OCI-LY3 (cell line): ENCODE data around the gene ARID1B.

Experiments
- H2AFZ ChIP-seq: fragments of 200-600, 300-600 bp; shearing (Covaris generic); 2 replicates; pipeline ENCODE4 v1.6.0; 2014; ENCODE audit warnings: antibody characterized with exemption, low read depth, low read length
- H3K27ac ChIP-seq: fragments of 200-600, 300-600 bp; sonication (generic); 2 replicates; pipeline ENCODE4 v1.5.1; 2014; ENCODE audit warnings: mild to moderate bottlenecking, low read length, moderate library complexity, mixed read lengths
- H3K27me3 ChIP-seq: fragments of 200-600, 300-600 bp; sonication (generic); 2 replicates; pipeline ENCODE4 v1.6.1; 2014; ENCODE audit warnings: low read depth, low read length, mixed read lengths
- H3K36me3 ChIP-seq: fragments of 200-600, 300-600 bp; sonication (generic); replicated peaks from 2 replicates; pipeline ENCODE3; 2014; ENCODE audit warnings: low read depth, low read length, mixed read lengths
- H3K4me1 ChIP-seq: fragments of 300-600, 200-600 bp; sonication (generic); 2 replicates; pipeline ENCODE4 v1.6.1; 2014; ENCODE audit warnings: low read length, mixed read lengths
- H3K4me2 ChIP-seq: fragments of 200-600, 300-600 bp; sonication (generic); 2 replicates; pipeline ENCODE4 v1.6.1; 2014; ENCODE audit warnings: low read length, mixed read lengths
- H3K4me3 ChIP-seq: fragments of 300-600, 200-600 bp; sonication (generic); 2 replicates; pipeline ENCODE4 v1.5.1; 2014; ENCODE audit warnings: antibody characterized with exemption, mild to moderate bottlenecking, low read length, moderate library complexity
- H3K79me2 ChIP-seq: fragments of 300-600, 200-600 bp; shearing (Covaris generic); 2 replicates; pipeline ENCODE4 v1.6.1; 2014; ENCODE audit warnings: mild to moderate bottlenecking, low read length, mixed read lengths
- H3K9ac ChIP-seq: fragments of 300-600, 200-600 bp; shearing (Covaris generic); 2 replicates; pipeline ENCODE4 v1.6.0; 2014; ENCODE audit warnings: mild to moderate bottlenecking, low read length, moderate library complexity
- H3K9me3 ChIP-seq: fragments of 200-600, 300-600 bp; shearing (Covaris generic); 2 replicates; pipeline ENCODE4 v1.6.1; 2014; ENCODE audit warnings: low read length, mixed read lengths; ENCODE audit not compliant: insufficient read depth
- H4K20me1 ChIP-seq: fragments of 200-600, 300-600 bp; sonication (generic); 2 replicates; pipeline ENCODE4 v1.6.1; 2016; ENCODE audit warnings: low read length, mixed read lengths; ENCODE audit not compliant: insufficient read depth
- EZH2phosphoT487 ChIP-seq: fragments of 200-600 bp; shearing (Covaris generic); IDR thresholded peaks from 2 replicates; pipeline ENCODE4 v1.6.1; 2018; ENCODE audit warnings: antibody characterized with exemption, mixed run types, low read depth
- TF ChIP-seq, protein P1 (sequence below): fragments of 200-600, 300-600 bp; sonication (generic); IDR thresholded peaks from 2 replicates; pipeline ENCODE4 v1.5.1; 2014; ENCODE audit warnings: antibody characterized with exemption, low read length, low read depth

ARID1B gene

DNA sequence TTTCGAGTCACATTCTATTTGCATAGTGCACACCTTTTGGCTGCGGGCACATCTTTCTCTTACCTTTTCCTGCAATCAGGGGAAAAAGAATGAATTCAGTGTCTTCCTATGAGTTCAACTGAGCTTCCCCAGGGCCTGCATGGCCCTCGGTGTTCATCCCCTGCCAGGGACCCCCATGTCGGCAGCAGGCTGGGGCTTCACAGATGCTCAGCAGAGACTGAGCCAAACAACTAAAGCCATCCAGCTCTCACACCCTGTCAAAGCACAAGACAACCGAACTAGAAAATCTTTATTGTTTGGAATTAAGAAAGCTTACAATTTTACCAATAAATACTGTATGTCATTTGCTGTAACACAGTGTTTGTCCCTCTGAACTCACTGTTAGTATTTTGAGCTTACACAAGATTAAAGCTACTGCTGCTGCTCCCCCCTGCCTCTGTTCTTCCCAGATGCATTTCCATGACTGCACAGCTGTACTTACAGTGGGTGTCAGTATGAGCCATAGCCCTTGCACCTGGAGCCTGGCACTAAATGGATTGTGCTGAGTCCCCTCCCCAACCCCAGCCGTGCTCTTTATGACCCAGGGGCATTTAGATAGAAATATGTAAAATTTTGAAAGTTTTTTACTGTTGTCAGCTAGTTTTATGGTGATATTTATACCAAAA is 340.4 kb downstream of the ARID1B start:
- Histone ChIP-seq H3K36me3 (no peaks in the 10 kb centered on the region), H3K9me3 (no peaks in the 10 kb centered on the region), H3K9ac (no peak overlapping the region), H3K79me2 (no peaks in the 10 kb centered on the region), H3K4me3 (no peak overlapping the region), H3K27ac (no peak overlapping the region), H2AFZ (no peak overlapping the region), H4K20me1 (no peaks in the 10 kb centered on the region), H3K27me3 (no peaks in the 10 kb centered on the region), H3K4me2 (no peak overlapping the region), H3K4me1 (peaks cover 5% of the 10 kb centered on the region; the same call in 1 of the 2 replicates)
- TF ChIP-seq, protein P1, sequence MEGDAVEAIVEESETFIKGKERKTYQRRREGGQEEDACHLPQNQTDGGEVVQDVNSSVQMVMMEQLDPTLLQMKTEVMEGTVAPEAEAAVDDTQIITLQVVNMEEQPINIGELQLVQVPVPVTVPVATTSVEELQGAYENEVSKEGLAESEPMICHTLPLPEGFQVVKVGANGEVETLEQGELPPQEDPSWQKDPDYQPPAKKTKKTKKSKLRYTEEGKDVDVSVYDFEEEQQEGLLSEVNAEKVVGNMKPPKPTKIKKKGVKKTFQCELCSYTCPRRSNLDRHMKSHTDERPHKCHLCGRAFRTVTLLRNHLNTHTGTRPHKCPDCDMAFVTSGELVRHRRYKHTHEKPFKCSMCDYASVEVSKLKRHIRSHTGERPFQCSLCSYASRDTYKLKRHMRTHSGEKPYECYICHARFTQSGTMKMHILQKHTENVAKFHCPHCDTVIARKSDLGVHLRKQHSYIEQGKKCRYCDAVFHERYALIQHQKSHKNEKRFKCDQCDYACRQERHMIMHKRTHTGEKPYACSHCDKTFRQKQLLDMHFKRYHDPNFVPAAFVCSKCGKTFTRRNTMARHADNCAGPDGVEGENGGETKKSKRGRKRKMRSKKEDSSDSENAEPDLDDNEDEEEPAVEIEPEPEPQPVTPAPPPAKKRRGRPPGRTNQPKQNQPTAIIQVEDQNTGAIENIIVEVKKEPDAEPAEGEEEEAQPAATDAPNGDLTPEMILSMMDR = no peak
- TF ChIP-seq EZH2phosphoT487 = no peak

DNA sequence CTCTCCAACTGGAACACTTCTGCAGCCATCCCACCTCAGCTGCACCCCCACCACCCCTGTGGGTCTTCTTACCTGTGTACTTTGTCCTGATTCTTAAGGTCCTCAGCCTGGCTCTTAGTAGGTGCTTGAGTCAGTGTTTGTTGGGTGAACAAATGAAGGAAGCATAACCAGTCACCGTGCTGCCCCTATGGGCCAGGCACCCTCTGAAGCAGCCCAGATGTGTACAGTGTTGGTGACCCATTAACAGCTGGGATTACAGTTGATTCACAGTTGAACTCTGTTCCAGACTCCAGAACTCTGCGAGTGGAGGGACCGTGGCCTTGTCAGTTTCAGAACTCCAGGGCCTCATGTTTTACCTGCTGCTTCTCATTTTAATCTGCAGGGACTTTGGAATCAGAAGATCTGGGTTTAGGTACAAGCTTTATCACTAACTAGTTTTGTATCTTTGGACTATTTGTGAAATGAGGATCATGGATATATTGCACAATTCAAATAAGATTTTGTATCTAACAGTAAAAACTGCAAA is 342.4 kb downstream of the ARID1B start:
- Histone ChIP-seq H3K9me3 (no peaks in the 10 kb centered on the region), H3K36me3 (no peaks in the 10 kb centered on the region), H3K4me1 (peaks cover 5% of the 10 kb centered on the region; the same call in 1 of the 2 replicates), H4K20me1 (no peaks in the 10 kb centered on the region; the same call in 1 of the 2 replicates), H3K79me2 (no peaks in the 10 kb centered on the region), H3K4me2 (no peak overlapping the region), H3K4me3 (no peak overlapping the region), H3K9ac (no peak overlapping the region), H3K27me3 (no peaks in the 10 kb centered on the region), H3K27ac (no peak overlapping the region), H2AFZ (no peak overlapping the region)
- TF ChIP-seq EZH2phosphoT487 = no peak
- TF ChIP-seq, protein P1 = no peak

DNA sequence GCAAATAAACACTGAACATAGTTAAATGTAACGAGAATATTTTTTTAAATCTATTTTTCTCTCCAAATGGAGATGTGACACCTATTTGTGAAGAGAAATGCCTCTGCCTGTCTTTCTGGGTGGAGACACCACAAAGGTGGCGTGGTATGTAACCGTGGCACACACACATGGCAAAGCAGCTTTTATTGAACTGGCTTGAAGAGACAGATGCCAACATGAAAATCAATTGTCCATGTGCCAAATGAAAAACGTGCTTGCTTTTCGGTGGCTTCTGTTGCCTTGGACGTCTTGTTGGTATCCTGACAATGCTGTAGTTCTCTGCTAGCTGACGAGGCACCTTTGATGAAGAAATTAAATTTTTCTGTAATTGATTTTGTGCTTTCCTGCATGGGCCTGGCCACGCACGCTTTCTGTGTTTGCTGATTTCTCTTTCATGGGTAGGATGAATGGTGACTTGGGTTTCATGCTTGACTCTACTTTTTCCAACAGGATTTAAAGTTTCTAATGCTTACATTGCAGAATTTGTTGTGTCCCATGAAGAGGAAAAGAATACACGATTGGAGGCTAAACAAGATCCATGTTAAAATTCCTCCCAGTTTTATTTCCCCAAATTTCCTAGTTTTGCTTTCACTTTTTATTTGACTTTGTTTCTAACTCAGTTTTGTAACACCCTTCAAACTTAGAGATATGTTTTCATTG is 343.5 kb downstream of the ARID1B start:
- Histone ChIP-seq H3K36me3 (no peaks in the 10 kb centered on the region), H3K4me3 (no peak overlapping the region), H3K9me3 (no peaks in the 10 kb centered on the region), H3K4me1 (peaks cover 4% of the 10 kb centered on the region; the same call in 1 of the 2 replicates), H2AFZ (no peak overlapping the region), H3K79me2 (no peaks in the 10 kb centered on the region), H3K4me2 (no peak overlapping the region), H3K27me3 (no peaks in the 10 kb centered on the region), H3K27ac (no peak overlapping the region), H4K20me1 (no peaks in the 10 kb centered on the region; the same call in 1 of the 2 replicates), H3K9ac (no peak overlapping the region)
- no peak for TF ChIP-seq EZH2phosphoT487
- TF ChIP-seq, protein P1 = no peak

DNA sequence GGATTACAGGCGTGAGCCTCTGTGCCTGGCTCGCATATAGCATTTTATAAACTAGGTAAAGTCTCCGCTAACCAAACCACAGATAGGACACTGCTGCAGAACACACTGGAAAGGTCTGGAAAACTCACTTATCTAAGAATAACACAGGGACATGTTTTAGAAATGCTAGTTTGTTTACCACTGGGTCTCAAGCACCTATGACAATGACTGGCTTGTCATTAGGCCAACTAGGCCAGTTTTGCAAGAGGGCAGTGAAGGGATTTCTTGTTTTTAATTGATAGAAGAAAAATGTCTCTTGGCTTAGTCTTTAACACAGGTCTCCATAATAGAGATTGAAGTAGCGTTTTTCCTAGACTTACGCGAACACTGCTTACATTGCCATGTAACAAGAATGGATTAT is 344.7 kb downstream of the ARID1B start:
- H3K4me2 ChIP-seq = no peak overlapping the region
- no peaks in the 10 kb centered on the region for H3K27me3 ChIP-seq
- no peaks in the 10 kb centered on the region for H3K79me2 ChIP-seq
- no peaks in the 10 kb centered on the region for H3K9me3 ChIP-seq
- no peak for TF ChIP-seq EZH2phosphoT487
- TF ChIP-seq, protein P1 = no peak
- no peak overlapping the region for H3K27ac ChIP-seq
- no peaks in the 10 kb centered on the region for H3K36me3 ChIP-seq
- no peaks in the 10 kb centered on the region; the same call in 1 of the 2 replicates for H4K20me1 ChIP-seq
- H3K4me3 ChIP-seq = no peak overlapping the region
- no peak overlapping the region for H3K9ac ChIP-seq
- H3K4me1 ChIP-seq = no peaks in the 10 kb centered on the region
- no peak overlapping the region for H2AFZ ChIP-seq
